Sigmoid colon (tissue), 3 donors: ENCODE measurements around the gene NHS.

ENCODE experiments used
- POLR2A ChIP-seq, 2 donors: fragments of 450-650 bp; IDR thresholded peaks; one replicate each; pipeline ENCODE4 v1.6.1; 2016; ENCODE audit warnings: antibody characterized with exemption in 2 of 2, mild to moderate bottlenecking in 2 of 2, moderate library complexity in 2 of 2
- TF ChIP-seq, protein P1 (sequence below), 4 experiments: fragments of 450-650 bp in 3 of 4; fragments of 200-600 bp in 1 of 4; IDR thresholded peaks; one replicate each; pipeline ENCODE4 v1.5.1; 2016 to 2019; ENCODE audit warnings: antibody characterized with exemption in 4 of 4, mild to moderate bottlenecking in 3 of 4, moderate library complexity in 2 of 4

GRCh38 chrX:17740137-17741122 lies 365.4 kb downstream of the NHS start:
- TF ChIP-seq, protein P1, sequence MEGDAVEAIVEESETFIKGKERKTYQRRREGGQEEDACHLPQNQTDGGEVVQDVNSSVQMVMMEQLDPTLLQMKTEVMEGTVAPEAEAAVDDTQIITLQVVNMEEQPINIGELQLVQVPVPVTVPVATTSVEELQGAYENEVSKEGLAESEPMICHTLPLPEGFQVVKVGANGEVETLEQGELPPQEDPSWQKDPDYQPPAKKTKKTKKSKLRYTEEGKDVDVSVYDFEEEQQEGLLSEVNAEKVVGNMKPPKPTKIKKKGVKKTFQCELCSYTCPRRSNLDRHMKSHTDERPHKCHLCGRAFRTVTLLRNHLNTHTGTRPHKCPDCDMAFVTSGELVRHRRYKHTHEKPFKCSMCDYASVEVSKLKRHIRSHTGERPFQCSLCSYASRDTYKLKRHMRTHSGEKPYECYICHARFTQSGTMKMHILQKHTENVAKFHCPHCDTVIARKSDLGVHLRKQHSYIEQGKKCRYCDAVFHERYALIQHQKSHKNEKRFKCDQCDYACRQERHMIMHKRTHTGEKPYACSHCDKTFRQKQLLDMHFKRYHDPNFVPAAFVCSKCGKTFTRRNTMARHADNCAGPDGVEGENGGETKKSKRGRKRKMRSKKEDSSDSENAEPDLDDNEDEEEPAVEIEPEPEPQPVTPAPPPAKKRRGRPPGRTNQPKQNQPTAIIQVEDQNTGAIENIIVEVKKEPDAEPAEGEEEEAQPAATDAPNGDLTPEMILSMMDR (IDR thresholded peaks at IDR 0.05), result no peak
- TF ChIP-seq POLR2A (IDR thresholded peaks at IDR 0.05), result no peak
